Epithelial cell of proximal tubule (primary cell): ENCODE measurements around the gene MRI1. TPM values are rescaled to one million over a fixed set of nuclear protein-coding genes. Genes with fewer than 3 reads are reported as not detected.
"Not testable (repeated sequence)": the region's sequence is repeated elsewhere in the genome, so short reads cannot be mapped to it uniquely, and the experiment has no call there.

Experiments
- DNase-seq: peaks from one replicate; pipeline ENCODE4 v3.0.0-alpha.2; 2011; ENCODE audit warnings: low read depth
- H3K4me3 ChIP-seq: 2 replicates; pipeline ENCODE4 v1.5.1; 2011; ENCODE audit warnings: low read depth, mild to moderate bottlenecking, low read length
- total RNA-seq: library from RNA; depleted of rRNA; stranded (reverse); fragments of >200 nt; gene quantifications from 2 replicates; pipeline ENCODE4 v1.2.3, GENCODE V29; 2015
- TF ChIP-seq, protein P1 (sequence below): conservative IDR thresholded peaks from 2 replicates; pipeline ENCODE4 v1.5.1; 2012; ENCODE audit warnings: low read depth, mild to moderate bottlenecking, low read length

The MRI1 gene
- total RNA-seq, 1 donor from 2014 or later, result 63.0 TPM

DNA sequence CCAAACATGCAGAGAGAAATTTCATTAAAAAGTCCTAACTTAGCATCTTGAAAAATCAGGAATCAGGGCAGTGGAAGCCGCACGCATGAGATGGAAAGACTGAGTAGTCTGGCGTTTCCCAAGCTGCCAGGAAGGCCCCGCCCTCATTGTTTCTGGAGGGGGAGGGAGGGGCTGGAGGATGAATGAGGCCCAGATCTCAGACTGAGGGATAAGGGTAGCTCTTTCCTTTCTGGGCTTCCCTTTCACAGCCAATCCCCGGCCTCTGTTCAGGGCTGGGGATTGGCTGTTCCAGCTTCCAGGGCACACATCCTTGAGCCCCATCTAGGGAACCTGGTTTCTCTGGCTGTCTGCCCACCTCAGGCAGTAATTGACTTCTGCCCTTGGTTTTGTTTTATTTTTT is 17.2 kb downstream of the MRI1 start:
- DNase-seq, result no peak
- H3K4me3 ChIP-seq, result no peak overlapping the region
- TF ChIP-seq, protein P1, sequence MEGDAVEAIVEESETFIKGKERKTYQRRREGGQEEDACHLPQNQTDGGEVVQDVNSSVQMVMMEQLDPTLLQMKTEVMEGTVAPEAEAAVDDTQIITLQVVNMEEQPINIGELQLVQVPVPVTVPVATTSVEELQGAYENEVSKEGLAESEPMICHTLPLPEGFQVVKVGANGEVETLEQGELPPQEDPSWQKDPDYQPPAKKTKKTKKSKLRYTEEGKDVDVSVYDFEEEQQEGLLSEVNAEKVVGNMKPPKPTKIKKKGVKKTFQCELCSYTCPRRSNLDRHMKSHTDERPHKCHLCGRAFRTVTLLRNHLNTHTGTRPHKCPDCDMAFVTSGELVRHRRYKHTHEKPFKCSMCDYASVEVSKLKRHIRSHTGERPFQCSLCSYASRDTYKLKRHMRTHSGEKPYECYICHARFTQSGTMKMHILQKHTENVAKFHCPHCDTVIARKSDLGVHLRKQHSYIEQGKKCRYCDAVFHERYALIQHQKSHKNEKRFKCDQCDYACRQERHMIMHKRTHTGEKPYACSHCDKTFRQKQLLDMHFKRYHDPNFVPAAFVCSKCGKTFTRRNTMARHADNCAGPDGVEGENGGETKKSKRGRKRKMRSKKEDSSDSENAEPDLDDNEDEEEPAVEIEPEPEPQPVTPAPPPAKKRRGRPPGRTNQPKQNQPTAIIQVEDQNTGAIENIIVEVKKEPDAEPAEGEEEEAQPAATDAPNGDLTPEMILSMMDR, result no peak

DNA sequence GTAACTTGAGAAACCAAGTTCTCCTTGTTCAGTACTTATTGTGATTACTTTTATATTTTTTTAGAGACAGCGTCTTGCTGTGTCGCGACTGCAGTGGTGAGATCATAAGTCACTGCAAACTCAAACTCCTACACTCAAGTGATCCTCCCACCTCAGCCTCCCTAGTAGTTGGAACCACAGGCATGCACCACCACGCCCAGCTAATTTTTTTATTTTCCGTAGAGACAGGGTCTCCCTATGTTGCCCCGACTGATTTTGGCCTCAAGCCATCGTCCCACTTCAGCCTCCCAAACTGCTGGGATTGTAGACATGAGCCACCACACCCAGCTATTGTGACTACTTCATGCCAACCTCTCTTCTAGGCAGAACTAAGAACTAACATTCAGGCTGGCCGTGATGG is 18.2 kb downstream of the MRI1 start:
- TF ChIP-seq, protein P1, result no peak
- no peak for DNase-seq
- no peak overlapping the region for H3K4me3 ChIP-seq

DNA sequence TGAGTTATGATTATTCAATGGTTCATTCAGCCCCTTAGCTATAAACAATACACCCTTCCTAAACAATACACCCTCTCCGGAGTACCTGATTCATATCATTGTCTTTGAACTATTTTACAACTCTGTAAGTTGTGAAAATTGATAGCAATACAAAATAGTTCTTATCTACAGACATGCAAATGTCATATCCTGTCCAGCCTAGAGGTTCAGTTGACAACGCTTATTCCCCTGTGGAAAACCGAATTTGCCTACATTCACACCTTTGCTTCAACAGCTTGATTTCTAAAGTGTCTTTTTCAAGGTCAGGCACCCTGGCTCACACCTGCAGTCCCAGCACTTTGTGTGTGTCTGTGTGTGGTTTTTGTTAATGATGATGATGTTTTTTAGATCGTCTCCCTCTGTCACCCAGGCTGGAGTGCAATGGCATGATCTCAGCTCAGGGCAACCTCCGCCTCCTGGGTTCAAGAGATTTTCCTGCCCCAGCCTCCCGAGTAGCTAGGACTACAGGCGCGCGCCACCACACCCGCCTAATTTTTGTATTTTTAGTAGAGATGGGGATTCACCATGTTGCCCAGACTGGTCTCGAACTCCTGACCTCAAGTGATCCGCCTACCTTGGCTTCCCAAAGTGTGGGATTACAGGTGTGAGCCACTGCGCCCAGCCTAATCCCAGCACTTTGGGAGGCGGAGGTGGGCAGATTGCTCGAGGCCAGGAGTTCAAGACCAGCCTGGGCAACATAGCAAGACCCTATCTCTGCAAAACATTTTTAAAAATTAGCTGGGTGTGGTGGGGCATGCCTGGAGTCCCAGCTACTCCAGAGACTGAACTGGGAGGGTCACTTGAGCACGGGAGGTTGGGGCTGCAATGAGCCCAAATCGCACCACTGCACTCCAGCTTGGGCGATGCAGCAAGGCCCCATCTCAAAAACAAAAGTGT is 19.5 kb downstream of the MRI1 start:
- DNase-seq, result no peak
- H3K4me3 ChIP-seq, result no peak overlapping the region
- TF ChIP-seq, protein P1, result no peak

DNA sequence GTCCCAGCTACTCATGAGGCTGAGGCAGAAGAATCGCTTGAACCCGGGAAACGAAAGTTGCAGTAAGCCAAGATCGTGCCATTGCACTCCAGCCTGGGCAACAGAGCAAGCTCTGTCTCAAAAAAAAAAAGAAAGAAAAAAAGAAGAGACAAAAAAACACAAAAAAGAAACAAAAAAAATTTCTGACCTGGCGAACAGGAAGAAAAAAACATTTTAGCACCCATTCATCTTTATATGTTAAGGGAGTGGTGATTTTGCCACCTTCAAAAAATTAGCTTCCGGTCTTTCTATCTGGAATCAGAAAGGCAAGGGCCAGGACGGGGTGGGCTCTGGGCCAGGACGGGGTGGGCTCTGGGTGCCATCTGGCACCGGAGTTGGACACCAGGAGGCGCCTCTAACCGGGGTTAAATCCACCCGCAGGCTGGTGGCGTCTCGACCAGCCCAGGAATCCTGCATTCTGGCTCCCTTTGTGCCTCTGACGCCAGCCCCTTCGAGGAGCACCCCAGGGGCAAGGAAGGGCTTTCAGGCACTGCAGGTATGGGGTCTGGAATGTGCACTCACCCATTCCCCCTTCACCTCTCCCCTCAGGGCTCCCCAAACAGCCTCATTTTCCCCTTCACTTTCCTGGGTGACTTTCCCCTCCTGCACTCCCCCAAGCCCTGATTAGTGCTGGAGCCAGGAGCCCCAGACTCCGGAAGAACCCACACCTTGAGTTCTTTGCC is 20.6 kb downstream of the MRI1 start:
- peak overlapping the region; percentile 2 for H3K4me3 ChIP-seq
- TF ChIP-seq, protein P1, result peak; percentile 73
- DNase-seq, result no peak

DNA sequence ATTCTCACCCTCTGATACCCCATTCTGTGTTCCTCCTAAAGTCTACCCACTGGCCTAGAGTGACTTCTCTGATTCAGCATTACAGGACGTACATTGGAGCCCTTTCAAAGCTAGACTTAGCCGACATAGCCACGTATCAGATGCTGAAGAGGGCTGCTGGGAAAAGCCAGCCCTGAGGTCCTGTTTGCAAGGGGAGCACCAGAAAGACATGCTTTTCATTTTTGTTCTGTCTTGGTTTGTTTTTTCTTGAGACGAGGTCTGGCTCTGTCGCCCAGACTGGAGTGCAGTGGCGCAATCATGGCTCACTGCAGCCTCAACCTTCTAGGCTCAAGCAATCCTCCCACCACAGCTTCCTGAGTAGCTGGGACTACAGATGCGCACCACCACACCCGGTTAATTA is 24.7 kb downstream of the MRI1 start:
- DNase-seq, result no peak
- TF ChIP-seq, protein P1, result no peak
- H3K4me3 ChIP-seq, result no peak overlapping the region

DNA sequence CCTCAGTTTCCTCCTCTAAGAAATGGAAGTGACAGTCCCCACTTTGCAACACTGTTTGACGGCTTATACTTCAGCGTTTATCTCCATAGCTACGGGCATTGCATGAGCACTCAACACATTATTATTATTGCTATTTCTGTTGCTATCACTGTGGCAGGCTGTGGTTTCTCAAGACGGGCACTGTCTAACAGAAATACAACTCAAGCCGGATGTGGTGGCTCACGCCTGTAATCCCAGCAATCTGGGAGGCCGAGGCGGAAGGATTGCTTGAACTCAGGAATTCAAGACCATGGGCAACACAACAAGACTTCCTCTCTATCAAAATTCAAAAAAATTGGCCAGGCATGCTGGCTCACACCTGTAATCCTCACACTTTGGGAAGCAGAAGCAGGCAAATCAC is 26.0 kb downstream of the MRI1 start:
- TF ChIP-seq, protein P1, result no peak
- no peak for DNase-seq
- no peak overlapping the region for H3K4me3 ChIP-seq

DNA sequence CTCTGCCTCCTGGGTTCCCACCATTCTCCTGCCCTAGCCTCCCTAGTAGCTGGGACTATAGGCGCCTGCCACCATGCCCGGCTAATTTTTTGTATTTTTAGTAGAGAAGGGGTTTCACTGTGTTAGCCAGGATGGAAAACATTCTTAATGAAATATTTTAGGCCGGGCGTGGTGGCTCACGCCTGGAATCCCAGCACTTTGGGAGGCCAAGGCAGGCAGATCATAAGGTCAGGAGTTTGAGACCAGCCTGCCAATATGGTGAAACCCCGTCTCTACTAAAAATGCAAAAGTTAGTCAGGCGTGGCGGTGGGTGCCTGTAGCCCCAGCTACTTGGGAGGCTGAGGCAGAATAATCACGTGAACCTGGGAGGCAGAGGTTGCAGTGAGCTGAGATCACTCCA is 29.0 kb downstream of the MRI1 start:
- H3K4me3 ChIP-seq, DNase-seq: not testable (repeated sequence)
